DND-41 (cell line): Measurements from ENCODE around the gene RAF1.

Experiments
- CTCF ChIP-seq: IDR thresholded peaks from 2 replicates; pipeline ENCODE4 v1.5.1; 2012; ENCODE audit warnings: borderline replicate concordance, low read length, moderate library complexity, mild to moderate bottlenecking; ENCODE audit not compliant: poor library complexity, severe bottlenecking; ENCODE audit errors: extremely low read depth
- EZH2 ChIP-seq: IDR thresholded peaks from 3 replicates; pipeline ENCODE4 v1.6.1; 2012; ENCODE audit warnings: borderline replicate concordance, low read depth, mild to moderate bottlenecking, moderate library complexity, low read length, inconsistent platforms; ENCODE audit not compliant: severe bottlenecking

GRCh38 chr3:12585181-12585580, 78.7 kb downstream of the RAF1 start:
- no peak for TF ChIP-seq CTCF
- no peak for TF ChIP-seq EZH2
